ENCODE data around the gene IL22RA1.

- TF ChIP-seq CTCF (IDR thresholded peaks at IDR 0.05) (no peak), POLR2AphosphoS5 (IDR thresholded peaks at IDR 0.05) (no peak)
Observed at GRCh38 chr1:24147816-24148215, 4.9 kb upstream of the IL22RA1 start.
